22Rv1 (cell line): Measurements from ENCODE around the gene KCNG2.

Source experiments
- H3K27ac ChIP-seq: fragments of 450-650 bp; 2 replicates; pipeline ENCODE4 v1.5.1; 2017
- ZFX ChIP-seq: fragments of 450-650 bp; IDR thresholded peaks from 2 replicates; pipeline ENCODE4 v1.6.1; 2017; ENCODE audit warnings: antibody characterized with exemption, borderline replicate concordance
- TF ChIP-seq, protein P1 (sequence below): fragments of 450-650 bp; IDR thresholded peaks from 2 replicates; pipeline ENCODE4 v1.5.1; 2017; ENCODE audit warnings: mild to moderate bottlenecking

KCNG2 gene

DNA sequence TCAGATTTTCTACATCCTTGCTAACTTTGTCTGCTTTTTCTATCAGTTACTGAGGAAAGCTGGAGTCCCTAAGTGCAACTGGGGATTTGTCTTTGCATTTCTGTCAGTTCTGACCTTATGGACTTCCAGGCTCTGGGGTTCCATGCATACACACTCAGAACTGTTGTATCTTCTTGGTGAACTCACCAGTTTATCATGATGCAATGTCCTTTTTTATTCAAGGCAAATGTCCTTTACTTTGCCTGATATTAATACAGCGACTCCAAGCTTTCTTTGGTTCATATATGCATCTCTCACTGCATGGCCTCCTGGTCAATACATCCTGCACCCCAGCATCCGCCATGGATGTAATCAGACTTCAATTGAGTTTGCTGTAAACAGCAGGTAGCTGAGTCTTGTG lies 109.0 kb downstream of the KCNG2 start:
- TF ChIP-seq ZFX = no peak
- TF ChIP-seq, protein P1, sequence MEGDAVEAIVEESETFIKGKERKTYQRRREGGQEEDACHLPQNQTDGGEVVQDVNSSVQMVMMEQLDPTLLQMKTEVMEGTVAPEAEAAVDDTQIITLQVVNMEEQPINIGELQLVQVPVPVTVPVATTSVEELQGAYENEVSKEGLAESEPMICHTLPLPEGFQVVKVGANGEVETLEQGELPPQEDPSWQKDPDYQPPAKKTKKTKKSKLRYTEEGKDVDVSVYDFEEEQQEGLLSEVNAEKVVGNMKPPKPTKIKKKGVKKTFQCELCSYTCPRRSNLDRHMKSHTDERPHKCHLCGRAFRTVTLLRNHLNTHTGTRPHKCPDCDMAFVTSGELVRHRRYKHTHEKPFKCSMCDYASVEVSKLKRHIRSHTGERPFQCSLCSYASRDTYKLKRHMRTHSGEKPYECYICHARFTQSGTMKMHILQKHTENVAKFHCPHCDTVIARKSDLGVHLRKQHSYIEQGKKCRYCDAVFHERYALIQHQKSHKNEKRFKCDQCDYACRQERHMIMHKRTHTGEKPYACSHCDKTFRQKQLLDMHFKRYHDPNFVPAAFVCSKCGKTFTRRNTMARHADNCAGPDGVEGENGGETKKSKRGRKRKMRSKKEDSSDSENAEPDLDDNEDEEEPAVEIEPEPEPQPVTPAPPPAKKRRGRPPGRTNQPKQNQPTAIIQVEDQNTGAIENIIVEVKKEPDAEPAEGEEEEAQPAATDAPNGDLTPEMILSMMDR = no peak
- H3K27ac ChIP-seq = no peak overlapping the region

DNA sequence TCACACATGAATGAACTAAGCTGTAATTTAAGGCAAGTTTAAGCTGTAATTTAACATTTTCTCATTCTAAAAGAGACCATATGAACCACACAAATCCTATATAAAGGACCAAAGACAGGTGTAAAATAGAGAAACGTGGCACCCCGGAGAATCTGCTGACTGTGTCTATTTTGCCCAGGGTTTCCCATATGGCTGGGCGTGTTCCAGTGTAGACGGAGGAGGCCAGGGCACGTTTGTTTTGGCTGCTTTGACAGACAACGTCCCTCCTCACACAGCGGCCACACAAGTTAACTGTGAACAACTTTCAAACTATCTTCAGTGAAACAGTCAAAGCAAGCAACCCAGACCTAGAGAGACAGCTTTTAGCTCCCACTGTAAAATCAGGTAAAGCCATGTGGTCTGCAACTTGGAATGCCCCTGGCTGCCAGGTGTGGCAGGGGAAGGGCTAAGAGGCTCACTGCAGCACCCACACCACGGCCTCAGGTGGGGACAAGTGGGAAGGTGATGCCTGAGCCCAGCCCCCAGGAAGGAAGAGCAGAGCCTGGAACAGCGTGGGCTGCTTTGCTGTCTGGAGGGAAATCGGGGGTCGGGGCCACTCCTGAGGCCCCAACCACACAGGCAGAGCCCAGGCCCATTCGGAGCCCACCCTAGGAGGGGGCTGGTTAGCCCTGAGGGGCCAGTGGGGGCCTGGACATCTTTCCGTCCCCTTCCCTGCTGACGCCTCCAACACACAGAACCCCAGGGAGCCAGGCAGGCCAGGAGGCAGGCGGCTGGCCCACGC lies 113.0 kb downstream of the KCNG2 start:
- TF ChIP-seq ZFX = no peak
- TF ChIP-seq, protein P1 = no peak
- no peak overlapping the region for H3K27ac ChIP-seq

DNA sequence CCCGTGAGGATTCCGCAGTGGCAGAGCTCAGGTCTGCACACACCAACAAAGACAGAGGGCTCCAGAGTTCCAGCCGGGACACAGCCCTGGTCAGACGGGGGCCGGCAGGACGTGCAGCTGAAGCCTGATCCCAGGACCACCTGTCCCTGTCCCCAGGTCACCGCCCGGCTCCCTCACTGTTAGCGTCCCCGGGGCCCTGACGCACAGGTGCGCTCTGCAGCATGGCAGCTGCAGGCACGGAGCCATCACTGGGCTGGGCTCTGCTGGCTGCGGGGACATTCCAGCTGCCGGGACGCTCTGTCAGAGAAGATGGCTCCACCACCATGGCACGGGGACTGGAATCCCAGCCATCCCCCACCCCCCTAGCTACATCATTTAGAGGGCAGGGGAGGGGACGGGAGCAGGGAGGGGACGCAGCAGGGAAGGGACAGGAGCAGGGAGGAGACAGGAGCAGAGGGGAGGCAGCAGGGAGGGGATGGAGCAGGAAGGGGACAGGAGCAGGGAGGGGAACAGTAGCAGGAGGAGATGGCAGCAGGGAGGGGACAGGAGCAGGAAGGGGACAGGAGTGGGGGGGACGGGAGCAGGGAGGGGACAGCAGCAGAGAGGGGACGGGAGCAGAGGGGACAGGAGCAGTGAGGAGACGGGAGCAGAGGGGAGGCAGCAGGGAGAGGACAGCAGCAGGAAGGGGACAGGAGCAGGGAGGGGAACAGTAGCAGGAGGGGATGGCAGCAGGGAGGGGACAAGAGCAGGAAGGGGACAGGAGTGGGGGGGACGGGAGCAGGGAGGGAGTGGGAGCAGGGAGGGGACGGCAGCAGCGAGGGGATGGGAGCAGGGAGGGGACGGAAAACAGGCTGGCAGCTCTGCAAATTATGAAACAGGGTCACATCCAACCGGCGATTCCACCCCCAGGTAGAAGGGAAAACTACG lies 113.9 kb downstream of the KCNG2 start:
- no peak for TF ChIP-seq ZFX
- TF ChIP-seq, protein P1 = no peak
- no peak overlapping the region for H3K27ac ChIP-seq

DNA sequence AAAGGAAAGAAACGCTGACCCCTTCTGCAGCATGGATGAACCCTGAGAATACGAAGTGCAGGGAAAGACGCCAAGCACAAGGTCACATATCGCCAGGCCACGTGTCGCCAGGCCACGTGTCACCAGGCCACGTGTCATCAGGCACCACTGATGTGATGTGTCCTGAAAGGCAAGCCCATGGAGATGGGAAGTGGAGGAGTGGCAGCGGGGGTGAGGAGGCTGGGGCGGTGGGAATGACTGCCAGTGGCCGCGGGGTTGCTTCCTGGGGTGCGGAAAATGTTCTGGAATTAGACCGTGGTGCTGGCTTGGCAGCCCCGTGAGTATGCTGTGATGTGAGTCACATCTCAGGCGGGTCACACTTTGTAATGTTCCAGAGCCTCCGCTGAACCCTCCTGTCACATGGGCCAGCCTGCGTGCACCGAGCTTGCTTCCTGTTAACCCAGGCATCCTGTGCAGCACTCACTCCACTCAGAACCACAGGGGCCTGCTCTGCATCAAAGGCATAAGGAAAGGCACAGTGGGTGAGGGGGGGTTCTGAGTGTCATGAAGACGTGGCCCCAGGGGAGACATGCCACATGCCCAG lies 114.8 kb downstream of the KCNG2 start:
- no peak for TF ChIP-seq ZFX
- TF ChIP-seq, protein P1 = no peak
- no peak overlapping the region for H3K27ac ChIP-seq

DNA sequence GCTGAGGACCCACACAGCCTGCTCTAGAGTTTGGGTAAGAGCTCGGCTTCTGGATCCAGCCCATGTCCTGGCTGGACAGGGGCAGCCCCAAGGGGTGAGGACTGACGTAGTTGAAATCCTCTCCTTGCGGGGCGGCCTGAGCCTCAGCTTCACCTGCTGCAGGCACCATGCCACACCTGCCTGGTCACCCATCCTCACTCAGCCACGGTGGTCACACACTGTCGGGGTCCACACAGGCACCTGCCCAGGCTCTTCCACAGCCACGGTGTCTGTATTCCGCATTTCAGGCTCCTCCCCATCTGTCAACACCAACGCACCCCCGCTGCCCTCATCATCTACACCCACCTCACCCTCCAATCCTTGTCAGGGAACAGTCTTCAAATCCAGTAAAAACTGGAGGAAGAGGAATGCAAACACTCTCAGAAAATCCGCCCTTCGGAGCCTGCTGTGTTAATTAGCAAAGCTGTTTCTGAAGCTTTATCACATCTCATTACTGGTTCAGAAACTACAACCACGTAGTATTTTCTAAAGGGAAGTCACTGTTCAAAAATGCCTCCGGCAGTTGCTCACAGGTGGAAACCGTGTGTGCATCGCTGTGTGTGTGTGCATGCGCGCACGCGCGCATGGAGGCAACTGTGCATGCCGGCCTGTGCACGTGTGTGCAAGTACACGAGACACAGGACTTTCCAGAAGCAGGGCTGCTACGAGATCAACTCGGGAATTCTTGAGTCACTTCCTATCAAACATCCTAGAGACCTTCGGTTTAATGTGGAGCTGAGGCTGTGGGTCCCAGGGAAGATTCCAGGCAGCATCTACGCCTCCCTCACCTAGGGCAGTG lies 115.5 kb downstream of the KCNG2 start:
- H3K27ac ChIP-seq = no peak overlapping the region
- TF ChIP-seq, protein P1 = no peak
- no peak for TF ChIP-seq ZFX

DNA sequence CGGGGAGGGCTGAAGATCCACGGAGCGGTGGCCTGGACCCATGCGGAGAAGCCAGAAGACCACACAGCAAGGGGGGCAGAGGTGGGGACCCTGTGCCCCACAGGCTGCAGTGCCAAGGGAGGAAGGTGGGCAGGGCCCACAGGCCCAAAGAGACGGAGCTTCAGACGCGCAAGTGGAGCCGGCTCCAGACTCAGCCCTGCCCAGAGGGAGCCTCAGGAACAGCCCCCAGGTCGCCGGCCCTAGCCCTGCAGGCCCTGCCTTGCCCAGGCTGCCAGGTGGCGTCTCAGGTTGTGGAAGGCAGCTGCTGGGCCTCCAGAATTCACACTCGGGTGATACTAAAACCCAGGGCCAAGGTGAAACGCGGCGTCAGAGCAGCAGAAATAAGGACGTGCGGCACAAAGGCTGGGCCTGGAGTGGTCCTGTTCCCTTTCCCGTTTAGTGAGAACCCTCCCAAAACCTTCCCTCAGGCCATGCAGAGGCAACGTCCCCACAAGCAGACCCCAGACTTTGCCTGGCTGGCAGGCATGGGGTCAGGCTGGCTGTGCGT lies 116.9 kb downstream of the KCNG2 start:
- TF ChIP-seq, protein P1 = no peak
- TF ChIP-seq ZFX = no peak
- H3K27ac ChIP-seq = no peak overlapping the region
